K562 (cell line): ENCODE data around the gene AIFM3. TPM values are rescaled to one million over a fixed set of nuclear protein-coding genes. Genes with fewer than 3 reads are reported as not detected.
A peak's percentile ranks its signal among the peaks of the same experiment; 100 is the strongest.

Experiments used
- ARID3A ChIP-seq: IDR thresholded peaks from 2 replicates; pipeline ENCODE4 v1.6.1; 2012; ENCODE audit warnings: low read depth, low read length, improper control_type of control experiment, borderline replicate concordance
- CEBPB ChIP-seq: fragments of 450-650 bp; IDR thresholded peaks from 2 replicates; pipeline ENCODE4 v1.6.1; 2016; ENCODE audit warnings: missing genetic modification characterization, missing compliant biosample characterization
- CHD1 ChIP-seq: fragments of 200-600 bp; sonication (generic); IDR thresholded peaks from one replicate; pipeline ENCODE4 v1.6.1; 2012; ENCODE audit warnings: mild to moderate bottlenecking, moderate library complexity, low read length, inconsistent platforms
- CREM ChIP-seq: IDR thresholded peaks from 2 replicates; pipeline ENCODE4 v1.6.1; 2014; ENCODE audit warnings: antibody characterized with exemption, low read depth
- HMGXB4 ChIP-seq: sonication (generic); formaldehyde crosslinking; IDR thresholded peaks from 2 replicates; pipeline ENCODE4 v1.8.1; 2023; ENCODE audit warnings: mild to moderate bottlenecking, missing genetic modification reagents
- HNRNPL ChIP-seq: fragments of 200-400 bp; formaldehyde crosslinking; IDR thresholded peaks from 2 replicates; pipeline ENCODE4 v1.6.1; 2017; ENCODE audit warnings: low read depth, mild to moderate bottlenecking, low read length
- HNRNPLL ChIP-seq: fragments of 200-400 bp; formaldehyde crosslinking; IDR thresholded peaks from 2 replicates; pipeline ENCODE4 v1.6.1; 2017; ENCODE audit warnings: low read length, low read depth, mild to moderate bottlenecking; ENCODE audit not compliant: poor library complexity, severe bottlenecking
- MECOM ChIP-seq: fragments of 250-450 bp; sonication (Bioruptor Pico); IDR thresholded peaks from 2 replicates; pipeline ENCODE4 v1.8.0; 2022; ENCODE audit warnings: inconsistent platforms
- NEUROD1 ChIP-seq: fragments of 150-350 bp; IDR thresholded peaks from 2 replicates; pipeline ENCODE4 v1.6.1; 2014; ENCODE audit warnings: borderline replicate concordance, low read length, low read depth; ENCODE audit not compliant: partially characterized antibody
- NRF1 ChIP-seq, 2 experiments: fragments of 450-650 bp; IDR thresholded peaks in 1 of 2; conservative IDR thresholded peaks in 1 of 2; 2 replicates each; pipeline ENCODE4 v1.6.1; 2014; ENCODE audit warnings: mild to moderate bottlenecking in 2 of 2
- SP2 ChIP-seq: IDR thresholded peaks from 2 replicates; pipeline ENCODE4 v1.6.1; 2011; ENCODE audit warnings: mild to moderate bottlenecking, low read depth, low read length, moderate library complexity; ENCODE audit not compliant: poor library complexity, severe bottlenecking; ENCODE audit errors: extremely low read depth
- TRIM24 ChIP-seq, 2 experiments: fragments of 450-650 bp; IDR thresholded peaks; 2 replicates each; pipeline ENCODE4 v1.6.1; 2016
- XRCC3 ChIP-seq: fragments of 450-650 bp; IDR thresholded peaks from 2 replicates; pipeline ENCODE4 v1.6.1; 2017; ENCODE audit warnings: mild to moderate bottlenecking, moderate library complexity
- ZC3H4 ChIP-seq: sonication (generic); formaldehyde crosslinking; IDR thresholded peaks from 2 replicates; pipeline ENCODE4 v1.9.0; 2021; ENCODE audit warnings: missing genetic modification reagents, borderline replicate concordance
- ZNF551 ChIP-seq: fragments of 250-450 bp; sonication (Bioruptor Pico); IDR thresholded peaks from 2 replicates; pipeline ENCODE4 v1.5.0; 2021; ENCODE audit warnings: mild to moderate bottlenecking, moderate library complexity
- ZNF76 ChIP-seq: fragments of 250-450 bp; sonication (Bioruptor Pico); IDR thresholded peaks from 2 replicates; pipeline ENCODE4 v1.4.0; 2020; ENCODE audit warnings: mild to moderate bottlenecking, moderate library complexity, borderline replicate concordance
- ZNF79 ChIP-seq: fragments of 250-450 bp; sonication (Bioruptor Pico); IDR thresholded peaks from 2 replicates; pipeline ENCODE4 v1.4.0; 2020; ENCODE audit warnings: low read depth, mild to moderate bottlenecking, moderate library complexity
- polyA plus RNA-seq, 8 experiments: library from polyadenylated mRNA; depleted of rRNA in 4 of 8; stranded (reverse) in 5 of 8; unstranded in 3 of 8; fragments of >200 nt; fragmentation: Nextera tagmentation in 2 of 8; fragmentation: Illumina TruSeq in 1 of 8; extraction: Ambion mirVana in 2 of 8; extraction: Trizol in 1 of 8; gene quantifications; 2 replicates each; pipeline versions ENCODE4 v1.2.1 to v1.2.3, GENCODE V29; 2011 to 2014; ENCODE audit warnings: inconsistent platforms in 1 of 8, missing spikeins in 1 of 8
- total RNA-seq, 7 experiments: library from RNA; depleted of rRNA in 6 of 7; stranded (reverse); fragments of >200 nt in 6 of 7; fragmentation: Illumina TruSeq in 2 of 7; extraction: Trizol in 2 of 7; gene quantifications; 2 replicates each; pipeline versions ENCODE4 v1.2.1 to v1.2.3, GENCODE V29; 2011 to 2021; ENCODE audit warnings: low replicate concordance in 1 of 7
- TF ChIP-seq, protein P1 (sequence below), 3 experiments: fragments of 200-800 bp in 1 of 3; sonication (Bioruptor generic) in 1 of 3; sonication (generic) in 1 of 3; formaldehyde crosslinking in 1 of 3; IDR thresholded peaks; 2 replicates each; pipeline versions ENCODE4 v1.6.1 to v1.8.0; 2016 to 2022; ENCODE audit warnings: mild to moderate bottlenecking in 2 of 3, missing compliant biosample characterization in 2 of 3, missing genetic modification characterization in 2 of 3, missing genetic modification reagents in 1 of 3
- TF ChIP-seq, protein P2 (sequence below): fragments of 250-450 bp; sonication (Bioruptor Pico); IDR thresholded peaks from 2 replicates; pipeline ENCODE4 v1.8.0; 2022; ENCODE audit warnings: moderate library complexity, mild to moderate bottlenecking, inconsistent platforms
- TF ChIP-seq, protein P3 (sequence below): fragments of 250-450 bp; sonication (Bioruptor Pico); IDR thresholded peaks from 2 replicates; pipeline ENCODE4 v1.9.0; 2021; ENCODE audit warnings: mild to moderate bottlenecking

The AIFM3 gene
- total and polyA plus RNA-seq, 9 of the 15 experiments (the other 6 are each of a cell fraction or from before 2014, with no cell fraction given) = 0.03 to 0.20 (median 0.07) TPM; not detected in 1

DNA sequence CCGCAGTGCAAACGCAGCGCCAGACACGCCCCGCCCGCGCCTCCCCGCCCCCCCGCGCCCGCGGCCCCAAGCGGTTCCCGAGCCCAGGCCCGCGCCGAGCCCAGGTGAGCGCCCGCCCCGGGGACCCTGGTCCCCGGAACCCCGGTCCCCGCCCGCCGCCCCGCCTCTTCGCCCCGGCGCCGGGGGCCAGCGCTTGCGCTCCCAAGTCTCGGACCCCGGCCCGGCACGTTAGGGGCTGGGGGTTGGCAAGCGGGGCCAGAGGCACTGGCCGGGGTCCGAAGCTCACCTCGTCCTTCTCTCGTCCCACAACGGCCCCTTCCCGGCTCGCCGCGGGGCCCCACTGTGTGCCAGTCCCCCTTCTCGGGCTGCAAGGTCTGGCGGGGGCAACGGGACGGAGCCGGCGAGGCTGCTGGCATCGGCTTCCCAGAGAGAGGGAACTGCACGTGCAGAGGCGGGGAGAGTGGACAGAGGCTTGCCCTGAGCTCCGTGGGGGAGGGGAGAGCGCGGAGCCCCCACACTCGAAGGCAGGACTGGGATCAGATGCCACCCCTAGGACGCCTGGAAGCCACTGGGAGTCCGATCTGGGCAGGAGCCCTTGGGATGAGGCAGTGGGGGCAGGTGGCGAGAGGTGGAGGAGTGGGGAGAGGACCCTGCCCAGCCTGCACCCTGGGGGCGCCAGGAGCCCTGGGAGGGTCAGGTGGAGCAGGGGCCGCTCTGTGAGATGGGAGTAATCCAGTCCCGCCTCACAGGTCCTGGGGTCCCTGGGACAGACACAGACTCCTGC, 1.8 kb upstream of the AIFM3 start (continued):
- TF ChIP-seq HMGXB4 (CRISPR knock-in tag) (no peak), MECOM (CRISPR knock-in tag) (no peak), NRF1 (conservative IDR thresholded peaks at IDR 0.05 in 1 of 2, IDR thresholded peaks at IDR 0.05 in 1 of 2) (no peak; a peak in 1 of 4 replicates), HNRNPLL (no peak), CREM (no peak), TRIM24 (IDR thresholded peaks at IDR 0.05) (no peak), CHD1 (no peak), SP2 (no peak), HNRNPL (0 out of 2 replicates have a peak, but pooled peaks have one; percentile 55), ARID3A (no peak), CEBPB (tag) (no peak), ZNF76 (CRISPR knock-in tag) (no peak), ZC3H4 (CRISPR knock-in tag) (0 out of 2 replicates have a peak, but pooled peaks have one; percentile 73), NEUROD1 (no peak), ZNF79 (no peak), ZNF551 (no peak), XRCC3 (no peak)
- TF ChIP-seq, protein P1, sequence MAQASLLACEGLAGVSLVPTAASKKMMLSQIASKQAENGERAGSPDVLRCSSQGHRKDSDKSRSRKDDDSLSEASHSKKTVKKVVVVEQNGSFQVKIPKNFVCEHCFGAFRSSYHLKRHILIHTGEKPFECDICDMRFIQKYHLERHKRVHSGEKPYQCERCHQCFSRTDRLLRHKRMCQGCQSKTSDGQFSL (CRISPR knock-in tag; IDR thresholded peaks at IDR 0.05) = no peak
- TF ChIP-seq, protein P1 (tag; IDR thresholded peaks at IDR 0.05) = peak in 1 of 2 experiments; percentile 20; a peak in 1 of 4 replicates
- TF ChIP-seq, protein P2, sequence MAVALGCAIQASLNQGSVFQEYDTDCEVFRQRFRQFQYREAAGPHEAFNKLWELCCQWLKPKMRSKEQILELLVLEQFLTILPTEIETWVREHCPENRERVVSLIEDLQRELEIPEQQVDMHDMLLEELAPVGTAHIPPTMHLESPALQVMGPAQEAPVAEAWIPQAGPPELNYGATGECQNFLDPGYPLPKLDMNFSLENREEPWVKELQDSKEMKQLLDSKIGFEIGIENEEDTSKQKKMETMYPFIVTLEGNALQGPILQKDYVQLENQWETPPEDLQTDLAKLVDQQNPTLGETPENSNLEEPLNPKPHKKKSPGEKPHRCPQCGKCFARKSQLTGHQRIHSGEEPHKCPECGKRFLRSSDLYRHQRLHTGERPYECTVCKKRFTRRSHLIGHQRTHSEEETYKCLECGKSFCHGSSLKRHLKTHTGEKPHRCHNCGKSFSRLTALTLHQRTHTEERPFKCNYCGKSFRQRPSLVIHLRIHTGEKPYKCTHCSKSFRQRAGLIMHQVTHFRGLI (CRISPR knock-in tag) = no peak
- TF ChIP-seq, protein P3, sequence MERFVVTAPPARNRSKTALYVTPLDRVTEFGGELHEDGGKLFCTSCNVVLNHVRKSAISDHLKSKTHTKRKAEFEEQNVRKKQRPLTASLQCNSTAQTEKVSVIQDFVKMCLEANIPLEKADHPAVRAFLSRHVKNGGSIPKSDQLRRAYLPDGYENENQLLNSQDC (CRISPR knock-in tag) = no peak
